Neuronal stem cell (in vitro differentiated cells): ENCODE measurements around the gene ADAMTSL1.

ENCODE experiments used
- DNase-seq: peaks from one replicate; pipeline ENCODE4 v3.0.0-alpha.2; 2013; ENCODE audit warnings: low spot score
- H2AFZ ChIP-seq: one replicate; pipeline ENCODE4 v1.6.1; 2013; ENCODE audit warnings: mild to moderate bottlenecking, low read length, inconsistent platforms
- H2AK5ac ChIP-seq: 2 replicates; pipeline ENCODE4 v1.6.1; 2013; ENCODE audit warnings: low read depth, mild to moderate bottlenecking, inconsistent platforms, low read length, moderate library complexity, mixed read lengths
- H2BK120ac ChIP-seq: 2 replicates; pipeline ENCODE4 v1.6.1; 2013; ENCODE audit warnings: low read depth, mild to moderate bottlenecking, inconsistent platforms, low read length, moderate library complexity, mixed read lengths
- H2BK12ac ChIP-seq: one replicate; pipeline ENCODE4 v1.6.1; 2013; ENCODE audit warnings: low read length, inconsistent platforms
- H2BK15ac ChIP-seq: 2 replicates; pipeline ENCODE4 v1.6.1; 2013; ENCODE audit warnings: mild to moderate bottlenecking, low read length, inconsistent platforms, mixed read lengths
- H2BK5ac ChIP-seq: one replicate; pipeline ENCODE4 v1.6.1; 2013; ENCODE audit warnings: inconsistent platforms, mild to moderate bottlenecking, low read length, moderate library complexity
- H3K14ac ChIP-seq: one replicate; pipeline ENCODE4 v1.6.1; 2013; ENCODE audit warnings: low read length, inconsistent platforms
- H3K18ac ChIP-seq: 2 replicates; pipeline ENCODE4 v1.6.1; 2013; ENCODE audit warnings: low read length, inconsistent platforms
- H3K23ac ChIP-seq: 2 replicates; pipeline ENCODE4 v1.6.1; 2013; ENCODE audit warnings: low read depth, mild to moderate bottlenecking, mixed read lengths, low read length, inconsistent platforms; ENCODE audit not compliant: poor library complexity
- H3K27ac ChIP-seq: replicated peaks from 3 replicates; pipeline ENCODE4 v1.5.1; 2013; ENCODE audit warnings: low read length, inconsistent platforms
- H3K27me3 ChIP-seq, 3 experiments: 2 replicates each; pipeline ENCODE4 v1.6.1; 2013; ENCODE audit warnings: low read length in 3 of 3, mild to moderate bottlenecking in 2 of 3, inconsistent platforms in 1 of 3, low read depth in 1 of 3, mixed read lengths in 1 of 3, moderate library complexity in 1 of 3; ENCODE audit not compliant: control insufficient read depth in 3 of 3, insufficient read depth in 3 of 3
- H3K36me3 ChIP-seq, 2 donors: replicated peaks in 1 of 2; 2 replicates each; pipeline ENCODE4 v1.6.1; 2013; ENCODE audit warnings: low read length in 2 of 2; ENCODE audit not compliant: control insufficient read depth in 2 of 2, insufficient read depth in 2 of 2
- H3K4ac ChIP-seq: 2 replicates; pipeline ENCODE4 v1.6.1; 2013; ENCODE audit warnings: inconsistent platforms, mild to moderate bottlenecking, low read length, moderate library complexity
- H3K4me1 ChIP-seq, 2 donors: 1 replicate in 1 of 2; 2 replicates in 1 of 2; pipeline ENCODE4 v1.6.1; 2013; ENCODE audit warnings: low read length in 2 of 2, low read depth in 1 of 2; ENCODE audit not compliant: control insufficient read depth in 2 of 2, insufficient read depth in 1 of 2
- H3K4me2 ChIP-seq: one replicate; pipeline ENCODE4 v1.6.1; 2013; ENCODE audit warnings: mild to moderate bottlenecking, low read length, inconsistent platforms; ENCODE audit not compliant: insufficient read depth, poor library complexity, severe bottlenecking
- H3K4me3 ChIP-seq, 2 donors: 2 replicates each; pipeline ENCODE4 v1.5.1; 2013; ENCODE audit warnings: low read length in 2 of 2, mild to moderate bottlenecking in 2 of 2, inconsistent platforms in 1 of 2, moderate library complexity in 1 of 2
- H3K79me1 ChIP-seq: one replicate; pipeline ENCODE4 v1.6.1; 2013; ENCODE audit warnings: low read depth, mild to moderate bottlenecking, inconsistent platforms, low read length, moderate library complexity
- H3K9ac ChIP-seq: one replicate; pipeline ENCODE4 v1.6.1; 2013; ENCODE audit warnings: mild to moderate bottlenecking, low read depth, low read length, inconsistent platforms; ENCODE audit not compliant: poor library complexity
- H3K9me3 ChIP-seq, 2 donors: replicated peaks in 1 of 2; 2 replicates each; pipeline versions ENCODE3 to v1.6.1; 2013; ENCODE audit warnings: low read length in 2 of 2, mild to moderate bottlenecking in 2 of 2, inconsistent platforms in 1 of 2, low read depth in 1 of 2, mixed read lengths in 1 of 2, moderate library complexity in 1 of 2; ENCODE audit not compliant: control insufficient read depth in 2 of 2, insufficient read depth in 1 of 2
- H4K8ac ChIP-seq: one replicate; pipeline ENCODE4 v1.6.1; 2013; ENCODE audit warnings: low read depth, mild to moderate bottlenecking, inconsistent platforms, low read length, moderate library complexity
- H4K91ac ChIP-seq: one replicate; pipeline ENCODE4 v1.6.1; 2013; ENCODE audit warnings: low read length, low read depth, mild to moderate bottlenecking, inconsistent platforms; ENCODE audit not compliant: poor library complexity
- WGBS, 2 donors: extraction: QIAGEN DNeasy Blood & Tissue Kit; methylation state at CpG; one replicate each; pipeline ENCODE4 v1.1.7; 2013; ENCODE audit warnings: missing lambda C conversion rate in 2 of 2, mixed read lengths in 1 of 2; ENCODE audit not compliant: insufficient read length in 2 of 2, insufficient replicate concordance in 1 of 2; ENCODE audit errors: extremely low coverage in 2 of 2; 5-methylcytosine and 5-hydroxymethylcytosine counted together

The ADAMTSL1 gene

GRCh38 chr9:18448101-18448500 lies 25.9 kb upstream of the ADAMTSL1 start:
- no peaks in the 10 kb centered on the region for H3K27me3 ChIP-seq
- no peak overlapping the region for H2BK5ac ChIP-seq
- H3K4ac ChIP-seq, result no peak overlapping the region
- no peaks in the 10 kb centered on the region for H3K79me1 ChIP-seq
- H3K36me3 ChIP-seq, result no peaks in the 10 kb centered on the region
- H3K4me1 ChIP-seq, result peaks cover 0 to 8% of the 10 kb centered on the region in 2 donors
- no peaks in the 10 kb centered on the region for H3K9me3 ChIP-seq
- H2BK15ac ChIP-seq, result no peak overlapping the region
- no peak overlapping the region for H2BK12ac ChIP-seq
- H2AK5ac ChIP-seq, result no peak overlapping the region
- H3K27ac ChIP-seq, result no peak overlapping the region
- no peak overlapping the region for H3K4me3 ChIP-seq
- H4K8ac ChIP-seq, result no peak overlapping the region
- H4K91ac ChIP-seq, result no peak overlapping the region
- H2AFZ ChIP-seq, result no peak overlapping the region
- no peak for DNase-seq
- H3K14ac ChIP-seq, result no peak overlapping the region
- H3K4me2 ChIP-seq, result no peak overlapping the region
- no peak overlapping the region for H3K18ac ChIP-seq
- no peak overlapping the region for H3K9ac ChIP-seq
- H2BK120ac ChIP-seq, result no peak overlapping the region
- H3K23ac ChIP-seq, result no peak overlapping the region

GRCh38 chr9:18451406-18451805 lies 22.5 kb upstream of the ADAMTSL1 start:
- Histone ChIP-seq H3K27ac (no peak overlapping the region), H3K4me2 (no peak overlapping the region), H3K27me3 (no peaks in the 10 kb centered on the region), H4K91ac (no peak overlapping the region), H3K9ac (no peak overlapping the region), H3K79me1 (no peaks in the 10 kb centered on the region), H3K4ac (no peak overlapping the region), H2BK15ac (no peak overlapping the region), H3K36me3 (no peaks in the 10 kb centered on the region), H2BK120ac (no peak overlapping the region), H3K14ac (no peak overlapping the region), H3K4me3 (no peak overlapping the region), H2AFZ (no peak overlapping the region), H2BK12ac (no peak overlapping the region), H3K18ac (no peak overlapping the region), H3K23ac (no peak overlapping the region), H4K8ac (no peak overlapping the region), H3K4me1 (peaks cover 0 to 8% of the 10 kb centered on the region in 2 donors), H3K9me3 (no peaks in the 10 kb centered on the region), H2BK5ac (no peak overlapping the region), H2AK5ac (no peak overlapping the region)
- WGBS, 2 donors, result no CpG with 5 or more reads among the region's 3 CpGs
- no peak for DNase-seq

- Histone ChIP-seq H4K91ac (no peak overlapping the region), H3K18ac (no peak overlapping the region), H4K8ac (no peak overlapping the region), H3K9me3 (no peaks in the 10 kb centered on the region), H3K4ac (no peak overlapping the region), H3K9ac (no peak overlapping the region), H3K14ac (no peak overlapping the region), H3K36me3 (no peaks in the 10 kb centered on the region), H3K4me1 (peaks cover 0 to 7% of the 10 kb centered on the region in 2 donors), H2BK5ac (no peak overlapping the region), H2AFZ (no peak overlapping the region), H2BK15ac (no peak overlapping the region), H3K27ac (no peak overlapping the region), H3K4me3 (no peak overlapping the region), H3K27me3 (no peaks in the 10 kb centered on the region), H2BK120ac (no peak overlapping the region), H2BK12ac (no peak overlapping the region), H3K23ac (no peak overlapping the region), H3K4me2 (no peak overlapping the region), H2AK5ac (no peak overlapping the region), H3K79me1 (no peaks in the 10 kb centered on the region)
- no peak for DNase-seq
- WGBS, 2 donors, result no CpG with 5 or more reads among the region's 2 CpGs
Observed at GRCh38 chr9:18452276-18452675, 21.7 kb upstream of the ADAMTSL1 start.

GRCh38 chr9:18456624-18457237 lies 17.2 kb upstream of the ADAMTSL1 start:
- no peaks in the 10 kb centered on the region for H3K9me3 ChIP-seq
- no peaks in the 10 kb centered on the region for H3K27me3 ChIP-seq
- H3K4me1 ChIP-seq, result no peaks in the 10 kb centered on the region
- H4K8ac ChIP-seq, result no peak overlapping the region
- no peak overlapping the region for H3K18ac ChIP-seq
- H3K4me2 ChIP-seq, result no peak overlapping the region
- no peak overlapping the region for H2BK5ac ChIP-seq
- no peak overlapping the region for H2BK15ac ChIP-seq
- H2BK12ac ChIP-seq, result no peak overlapping the region
- H3K14ac ChIP-seq, result no peak overlapping the region
- no peak overlapping the region for H2AFZ ChIP-seq
- no peak overlapping the region for H3K4ac ChIP-seq
- H3K9ac ChIP-seq, result no peak overlapping the region
- no peak for DNase-seq
- no peaks in the 10 kb centered on the region for H3K79me1 ChIP-seq
- H3K4me3 ChIP-seq, result no peak overlapping the region
- no peaks in the 10 kb centered on the region for H3K36me3 ChIP-seq
- no peak overlapping the region for H3K27ac ChIP-seq
- WGBS, 2 donors, result no CpG with 5 or more reads among the region's 4 CpGs
- no peak overlapping the region for H2BK120ac ChIP-seq
- no peak overlapping the region for H4K91ac ChIP-seq
- H2AK5ac ChIP-seq, result no peak overlapping the region
- no peak overlapping the region for H3K23ac ChIP-seq
